C4-2B (cell line): ENCODE measurements around the gene UBA1.

Experiments
- H3K27ac ChIP-seq: fragments of 450-650 bp; 2 replicates; pipeline ENCODE4 v1.5.1; 2017
- ZFX ChIP-seq: fragments of 450-650 bp; IDR thresholded peaks from 2 replicates; pipeline ENCODE4 v1.6.1; 2017
- TF ChIP-seq, protein P1 (sequence below): fragments of 450-650 bp; conservative IDR thresholded peaks from 2 replicates; pipeline ENCODE4 v1.5.1; 2017; ENCODE audit warnings: mild to moderate bottlenecking

UBA1 gene

GRCh38 chrX:47162927-47163583 is 30.6 kb upstream of the UBA1 start:
- no peak overlapping the region for H3K27ac ChIP-seq
- TF ChIP-seq ZFX = no peak
- TF ChIP-seq, protein P1, sequence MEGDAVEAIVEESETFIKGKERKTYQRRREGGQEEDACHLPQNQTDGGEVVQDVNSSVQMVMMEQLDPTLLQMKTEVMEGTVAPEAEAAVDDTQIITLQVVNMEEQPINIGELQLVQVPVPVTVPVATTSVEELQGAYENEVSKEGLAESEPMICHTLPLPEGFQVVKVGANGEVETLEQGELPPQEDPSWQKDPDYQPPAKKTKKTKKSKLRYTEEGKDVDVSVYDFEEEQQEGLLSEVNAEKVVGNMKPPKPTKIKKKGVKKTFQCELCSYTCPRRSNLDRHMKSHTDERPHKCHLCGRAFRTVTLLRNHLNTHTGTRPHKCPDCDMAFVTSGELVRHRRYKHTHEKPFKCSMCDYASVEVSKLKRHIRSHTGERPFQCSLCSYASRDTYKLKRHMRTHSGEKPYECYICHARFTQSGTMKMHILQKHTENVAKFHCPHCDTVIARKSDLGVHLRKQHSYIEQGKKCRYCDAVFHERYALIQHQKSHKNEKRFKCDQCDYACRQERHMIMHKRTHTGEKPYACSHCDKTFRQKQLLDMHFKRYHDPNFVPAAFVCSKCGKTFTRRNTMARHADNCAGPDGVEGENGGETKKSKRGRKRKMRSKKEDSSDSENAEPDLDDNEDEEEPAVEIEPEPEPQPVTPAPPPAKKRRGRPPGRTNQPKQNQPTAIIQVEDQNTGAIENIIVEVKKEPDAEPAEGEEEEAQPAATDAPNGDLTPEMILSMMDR = no peak

DNA sequence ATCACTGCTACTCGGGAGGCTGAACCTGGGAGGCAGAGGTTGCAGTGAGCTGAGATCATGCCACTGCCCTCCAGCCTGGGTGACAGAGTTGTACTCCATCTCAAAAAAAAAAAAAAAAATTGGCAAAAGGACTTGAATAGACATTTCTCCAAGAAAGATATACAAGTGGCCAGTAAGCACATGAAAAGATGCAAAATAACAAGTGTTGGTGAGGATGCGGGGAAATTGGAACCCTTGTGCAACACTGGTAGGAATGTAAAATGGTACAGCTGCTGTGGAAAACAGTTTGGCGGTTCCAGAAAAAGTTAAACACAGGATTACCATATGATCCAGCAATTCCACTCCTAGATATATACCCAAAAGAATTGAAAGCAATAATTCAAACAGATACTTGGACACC is 29.2 kb upstream of the UBA1 start:
- H3K27ac ChIP-seq = no peak overlapping the region
- no peak for TF ChIP-seq ZFX
- TF ChIP-seq, protein P1 = no peak

DNA sequence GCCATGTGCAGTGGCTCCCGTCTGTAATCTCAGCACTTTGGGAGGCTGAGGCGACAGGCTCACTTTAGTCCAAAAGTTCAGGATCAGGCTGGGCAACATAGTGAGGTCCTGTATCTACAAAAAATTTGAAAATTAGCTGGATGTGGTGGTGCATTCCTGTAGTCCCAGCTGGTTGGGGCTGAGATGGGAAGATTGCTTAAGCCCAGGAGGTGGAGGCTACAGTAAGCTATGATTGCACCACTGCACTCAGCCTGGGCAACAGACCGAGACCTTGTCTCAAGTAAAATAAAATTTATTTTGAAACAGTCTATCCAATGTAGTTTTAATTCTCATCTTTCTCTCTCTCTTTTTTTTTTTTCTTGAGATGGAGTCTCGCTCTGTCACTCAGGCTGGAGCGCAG is 27.5 kb upstream of the UBA1 start:
- H3K27ac ChIP-seq = no peak overlapping the region
- TF ChIP-seq, protein P1 = no peak
- no peak for TF ChIP-seq ZFX

DNA sequence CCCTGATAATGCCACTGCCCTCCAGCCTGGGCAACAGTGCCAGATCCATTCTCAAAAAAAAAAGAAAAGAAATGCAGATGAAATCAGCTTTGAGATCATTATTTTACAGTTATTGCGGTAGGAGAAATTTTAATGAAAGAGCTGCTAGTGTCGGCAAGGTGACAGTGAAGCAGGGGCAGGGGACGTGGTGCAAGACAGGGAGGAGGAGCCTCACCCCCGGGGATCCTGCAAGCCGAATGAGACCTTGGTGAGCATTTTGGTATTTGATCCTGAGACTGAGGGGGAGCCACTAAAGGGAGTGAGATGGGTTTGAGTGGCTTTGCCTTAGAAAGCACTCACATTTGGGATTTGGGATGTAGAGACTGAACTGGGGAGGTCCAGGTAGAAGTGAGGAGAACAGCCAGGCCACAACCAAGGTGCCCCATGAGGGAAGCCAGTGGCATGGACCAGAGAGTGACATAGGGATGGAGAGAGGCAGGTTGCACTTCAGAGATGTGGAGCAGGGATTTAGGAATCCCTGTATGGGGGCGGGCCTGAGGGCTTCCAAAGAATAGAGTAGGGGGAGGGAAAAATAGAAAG is 25.0 kb upstream of the UBA1 start:
- TF ChIP-seq ZFX = no peak
- TF ChIP-seq, protein P1 = no peak
- H3K27ac ChIP-seq = no peak overlapping the region

DNA sequence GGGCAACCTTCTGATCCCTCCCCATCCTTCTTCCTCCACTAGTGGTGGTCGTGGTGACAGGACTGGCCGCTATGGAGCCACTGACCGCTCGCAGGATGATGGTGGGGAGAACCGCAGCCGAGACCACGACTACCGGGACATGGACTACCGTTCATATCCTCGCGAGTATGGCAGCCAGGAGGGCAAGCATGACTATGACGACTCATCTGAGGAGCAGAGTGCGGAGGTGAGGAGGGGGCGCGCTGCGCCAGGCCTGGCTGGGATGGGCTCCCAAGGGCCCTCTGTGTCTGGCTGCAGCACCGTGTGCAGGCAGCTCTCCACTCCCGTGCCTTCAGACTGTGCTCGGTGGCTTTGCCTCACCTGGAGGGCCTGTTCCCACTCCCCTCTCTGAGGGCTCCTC is 24.4 kb upstream of the UBA1 start:
- H3K27ac ChIP-seq = no peak overlapping the region

DNA sequence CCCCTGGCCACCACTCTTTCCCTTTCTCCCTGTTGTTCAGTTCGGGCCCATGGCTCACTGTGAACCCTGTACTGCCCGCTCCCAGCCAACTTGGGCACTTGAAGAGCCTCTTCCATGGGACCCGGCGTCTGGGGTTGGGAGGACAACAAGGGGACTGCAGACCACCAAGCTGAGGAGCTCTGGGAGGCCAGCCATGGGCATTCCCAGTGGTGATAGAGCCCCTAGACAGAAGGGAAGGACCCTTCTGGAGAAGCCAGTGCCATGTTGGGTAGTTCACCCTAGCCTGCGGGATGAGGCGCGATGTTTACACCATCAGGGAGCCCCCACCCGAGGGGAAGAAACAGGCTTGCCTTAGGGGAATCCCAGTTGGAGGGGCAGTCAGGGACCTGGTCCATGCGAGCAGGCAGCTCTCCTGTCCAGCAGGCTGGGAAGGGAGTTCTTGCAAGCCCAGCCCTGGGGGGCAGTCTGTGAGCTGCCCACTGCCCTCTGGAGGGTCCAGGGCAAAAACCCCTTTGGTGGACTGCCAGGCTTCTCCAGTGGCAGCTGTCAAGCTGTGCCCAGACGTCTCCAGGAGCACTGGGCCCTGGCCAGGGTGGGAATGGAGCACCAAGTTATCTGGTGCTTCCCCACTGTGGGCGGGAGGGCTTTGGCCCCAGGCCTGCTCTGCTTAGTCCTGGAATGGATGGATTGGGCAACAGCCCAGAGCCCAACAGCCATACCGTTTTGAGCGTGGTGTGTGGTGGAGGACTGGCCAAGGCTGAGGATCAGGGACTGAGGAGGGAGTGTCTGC is 23.7 kb upstream of the UBA1 start:
- no peak overlapping the region for H3K27ac ChIP-seq
- TF ChIP-seq, protein P1 = no peak
- TF ChIP-seq ZFX = no peak

More for the DNA sequence above, 24.4 kb upstream of the UBA1 start:
- TF ChIP-seq, protein P1 = no peak
- no peak for TF ChIP-seq ZFX
